ENCODE measurements around the gene RPS6KA3. TPM values are rescaled to one million over a fixed set of nuclear protein-coding genes. Genes with fewer than 3 reads are reported as not detected.
"Not testable (repeated sequence)": the region's sequence is repeated elsewhere in the genome, so short reads cannot be mapped to it uniquely, and the experiment has no call there.

RPS6KA3 gene
- total RNA-seq, 1 experiment from 2014 or later, result 35.5 TPM

DNA sequence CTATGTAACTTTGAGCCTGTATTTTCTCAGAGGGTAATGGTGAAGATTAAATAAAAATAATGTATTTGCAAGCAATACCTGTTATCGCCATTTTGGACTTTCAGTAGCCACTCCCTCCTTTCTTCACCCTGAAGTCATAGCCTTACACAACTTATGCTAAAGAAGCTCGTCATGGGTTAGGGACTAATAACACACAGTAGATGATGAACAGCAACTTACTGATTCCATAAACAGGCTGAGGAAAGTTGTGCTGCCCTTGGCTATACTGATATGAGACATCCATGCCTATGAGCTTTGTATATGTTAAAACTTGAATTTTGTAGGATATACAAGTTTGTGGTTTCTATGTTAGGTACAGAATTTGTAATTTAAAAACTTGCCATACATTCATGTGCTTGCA is 93.4 kb downstream of the RPS6KA3 start:
- Histone ChIP-seq H2AFZ (ENCODE audit: low read depth, low read length, poor library complexity, severe bottlenecking) (no peak overlapping the region), H3K4me2 (ENCODE audit: low read length) (no peak overlapping the region), H3K27ac (ENCODE audit: low read depth, low read length) (no peak overlapping the region), H3K9ac (ENCODE audit: low read length) (no peak overlapping the region), H3K4me1 (ENCODE audit: control insufficient read depth in 1 of 2, insufficient read depth in 2 of 2, low read length in 2 of 2) (no peaks in the 10 kb centered on the region), H4K20me1 (ENCODE audit: insufficient read depth) (no peaks in the 10 kb centered on the region), H3K27me3 (ENCODE audit: insufficient read depth, low read length) (no peaks in the 10 kb centered on the region), H3K36me3 (ENCODE audit: control insufficient read depth in 1 of 2, insufficient read depth in 2 of 2, low read length in 2 of 2) (peaks cover 0 to 6% of the 10 kb centered on the region in 2 experiments; a peak in 2 of 4 replicates), H3K9me2 (ENCODE audit: insufficient read depth) (no peaks in the 10 kb centered on the region), H3K79me2 (ENCODE audit: insufficient read depth, low read length) (no peaks in the 10 kb centered on the region), H3K4me3 (replicated peaks in 1 of 2; ENCODE audit: low read depth in 1 of 2, low read length in 2 of 2) (no peak overlapping the region), H3K9me3 (ENCODE audit: control insufficient read depth in 1 of 2, insufficient read depth in 1 of 2, low read depth in 1 of 2, low read length in 2 of 2) (no peaks in the 10 kb centered on the region)
- ChIA-PET CTCF (no interaction called here), RAD21 (ENCODE audit: low non-redundant PET in 1 of 2, low total read pairs in 2 of 2, uncharacterized antibody in 2 of 2, unreplicated experiment in 2 of 2) (no interaction called here), POLR2A (no interaction called here)
- no peak for TF ChIP-seq CEBPB (IDR thresholded peaks at IDR 0.05; ENCODE audit: low read depth)
- no TSS peak for BruUV-seq (replicated peaks)
- no peak for ATAC-seq
- no peak for DNase-seq (ENCODE audit: low read depth, low spot score)
- intact Hi-C loops (cut with micrococcal nuclease), result no loop called here

- Histone ChIP-seq H3K9ac (ENCODE audit: low read length) (no peak overlapping the region), H2AFZ (ENCODE audit: low read depth, low read length, poor library complexity, severe bottlenecking) (no peak overlapping the region), H3K79me2 (ENCODE audit: insufficient read depth, low read length) (no peaks in the 10 kb centered on the region), H3K4me3 (replicated peaks in 1 of 2; ENCODE audit: low read depth in 1 of 2, low read length in 2 of 2) (no peak overlapping the region), H3K9me3 (ENCODE audit: control insufficient read depth in 1 of 2, insufficient read depth in 1 of 2, low read depth in 1 of 2, low read length in 2 of 2) (no peaks in the 10 kb centered on the region), H3K4me2 (ENCODE audit: low read length) (no peak overlapping the region), H3K27ac (ENCODE audit: low read depth, low read length) (no peak overlapping the region), H3K4me1 (ENCODE audit: control insufficient read depth in 1 of 2, insufficient read depth in 2 of 2, low read length in 2 of 2) (no peaks in the 10 kb centered on the region), H3K36me3 (ENCODE audit: control insufficient read depth in 1 of 2, insufficient read depth in 2 of 2, low read length in 2 of 2) (peaks cover 0 to 6% of the 10 kb centered on the region in 2 experiments; a peak in 2 of 4 replicates), H3K9me2 (ENCODE audit: insufficient read depth) (no peaks in the 10 kb centered on the region), H4K20me1 (ENCODE audit: insufficient read depth) (no peaks in the 10 kb centered on the region), H3K27me3 (ENCODE audit: insufficient read depth, low read length) (no peaks in the 10 kb centered on the region)
- ChIA-PET POLR2A (no interaction called here), RAD21 (ENCODE audit: low non-redundant PET in 1 of 2, low total read pairs in 2 of 2, uncharacterized antibody in 2 of 2, unreplicated experiment in 2 of 2) (no interaction called here), CTCF (no interaction called here)
- TF ChIP-seq RAD21 (IDR thresholded peaks at IDR 0.05; ENCODE audit: low read depth) (no peak), POLR2A (IDR thresholded peaks at IDR 0.05; ENCODE audit: borderline replicate concordance, extremely low read depth, insufficient read depth, insufficient read length) (no peak), YY1 (IDR thresholded peaks at IDR 0.05; ENCODE audit: extremely low read depth, insufficient replicate concordance, low read depth, low read length) (no peak), TCF7L2 (IDR thresholded peaks at IDR 0.05; ENCODE audit: borderline replicate concordance, extremely low read depth, insufficient read depth, insufficient read length) (no peak)
- ATAC-seq (no peak), DNase-seq (ENCODE audit: low read depth, low spot score) (no peak)
- BruUV-seq (replicated peaks), result no TSS peak
- intact Hi-C loops (cut with micrococcal nuclease), result no loop called here
Observed at GRCh38 chrX:20171887-20172286, 94.8 kb downstream of the RPS6KA3 start.

DNA sequence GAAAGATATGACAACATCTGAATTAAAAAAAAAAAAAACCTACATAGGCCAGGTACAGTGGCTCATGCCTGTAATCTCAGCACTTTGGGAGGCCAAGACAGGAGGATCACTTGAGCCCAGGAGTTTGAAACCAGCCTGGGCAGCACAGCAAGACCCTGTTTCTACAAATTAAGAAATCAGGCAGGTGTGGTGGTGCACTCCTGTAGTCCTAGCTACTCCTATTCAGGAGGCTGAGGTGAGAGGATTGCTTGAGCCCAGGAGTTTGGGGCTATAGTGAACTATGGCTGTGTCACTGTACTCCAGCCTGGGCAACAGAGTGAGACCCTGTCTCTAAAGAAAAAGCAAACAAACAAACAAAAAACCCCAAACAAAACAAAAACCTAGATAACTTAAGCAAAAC is 104.2 kb downstream of the RPS6KA3 start:
- DNase-seq (ENCODE audit: low read depth, low spot score); H3K9ac ChIP-seq (ENCODE audit: low read length); H3K9me2 ChIP-seq (ENCODE audit: insufficient read depth); H2AFZ ChIP-seq (ENCODE audit: low read depth, low read length, poor library complexity, severe bottlenecking); intact Hi-C loops (cut with micrococcal nuclease); CTCF ChIA-PET; H3K4me2 ChIP-seq (ENCODE audit: low read length); H3K27me3 ChIP-seq (ENCODE audit: insufficient read depth, low read length); H4K20me1 ChIP-seq (ENCODE audit: insufficient read depth); POLR2A ChIA-PET; H3K4me3 ChIP-seq (replicated peaks in 1 of 2; ENCODE audit: low read depth in 1 of 2, low read length in 2 of 2); H3K9me3 ChIP-seq (ENCODE audit: control insufficient read depth in 1 of 2, insufficient read depth in 1 of 2, low read depth in 1 of 2, low read length in 2 of 2); H3K4me1 ChIP-seq (ENCODE audit: control insufficient read depth in 1 of 2, insufficient read depth in 2 of 2, low read length in 2 of 2); H3K79me2 ChIP-seq (ENCODE audit: insufficient read depth, low read length); RAD21 ChIA-PET (ENCODE audit: low non-redundant PET in 1 of 2, low total read pairs in 2 of 2, uncharacterized antibody in 2 of 2, unreplicated experiment in 2 of 2); H3K27ac ChIP-seq (ENCODE audit: low read depth, low read length); BruUV-seq (replicated peaks); ATAC-seq; H3K36me3 ChIP-seq (ENCODE audit: control insufficient read depth in 1 of 2, insufficient read depth in 2 of 2, low read length in 2 of 2): not testable (repeated sequence)

All from HCT116 (cell line).